Body of pancreas (tissue), 4 donors: ENCODE measurements around the gene UGP2. TPM values are rescaled to one million over a fixed set of nuclear protein-coding genes. Genes with fewer than 3 reads are reported as not detected.
A peak's percentile ranks its signal among the peaks of the same experiment; 100 is the strongest.

Experiments used
- ATAC-seq: fragments of 150-250 bp; one replicate; pipeline ENCODE4 v1.9.1; 2016
- DNase-seq, 4 donors: peaks; one replicate each; pipeline ENCODE4 v3.0.0-alpha.2; 2019
- H3K27ac ChIP-seq, 4 donors: fragments of 200-600 bp; sonication (generic); 1 replicate in 3 of 4; 2 replicates in 1 of 4; pipeline versions ENCODE4 v1.5.1 to v1.6.1; 2016 to 2019; ENCODE audit warnings: mild to moderate bottlenecking in 1 of 4, mixed read lengths in 1 of 4, moderate library complexity in 1 of 4
- H3K27me3 ChIP-seq, 2 donors: fragments of 200-600 bp; sonication (generic); one replicate each; pipeline ENCODE4 v1.6.0; 2016; ENCODE audit warnings: mild to moderate bottlenecking in 1 of 2
- H3K36me3 ChIP-seq, 2 donors: fragments of 200-600 bp; sonication (generic); replicated peaks in 1 of 2; 2 replicates each; pipeline ENCODE4 v1.5.1; 2016; ENCODE audit warnings: low read depth in 2 of 2; ENCODE audit not compliant: insufficient read depth in 1 of 2
- H3K4me1 ChIP-seq: fragments of 200-600 bp; sonication (generic); one replicate; pipeline ENCODE4 v1.6.0; 2016
- H3K4me3 ChIP-seq, 2 donors: fragments of 200-600 bp; sonication (generic); 1 replicate in 1 of 2; 2 replicates in 1 of 2; pipeline ENCODE4 v1.5.1; 2016 to 2019
- H3K9me3 ChIP-seq, 3 donors: fragments of 200-600 bp; sonication (generic); 1 replicate in 2 of 3; 2 replicates in 1 of 3; pipeline ENCODE4 v1.5.1; 2016
- CTCF ChIP-seq, 7 experiments: fragments of 450-650 bp in 4 of 7; fragments of 200-600 bp in 3 of 7; sonication (generic) in 3 of 7; IDR thresholded peaks; one replicate each; pipeline ENCODE4 v1.5.1; 2016 to 2019; ENCODE audit warnings: antibody characterized with exemption in 7 of 7
- POLR2A ChIP-seq, 3 donors: fragments of 450-650 bp; IDR thresholded peaks; one replicate each; pipeline ENCODE4 v1.6.1; 2016; ENCODE audit warnings: antibody characterized with exemption in 3 of 3, mild to moderate bottlenecking in 2 of 3
- WGBS, 2 donors: methylation state at CpG; one replicate each; pipeline ENCODE4 v1.1.5; 2017; 5-methylcytosine and 5-hydroxymethylcytosine counted together
- intact Hi-C: fragments of 100-400 bp; cut with DNase I; formaldehyde crosslinking; loops from one replicate; pipeline ENCODE4 v1.15.1; 2023
- total RNA-seq, 2 donors: library from RNA; depleted of rRNA; stranded (reverse); fragments of >200 nt; gene quantifications; one replicate each; pipeline ENCODE4 v1.1.0, GENCODE V29; 2016

The UGP2 gene
- total RNA-seq, 2 donors from 2014 or later: 64.3 to 93.3 TPM

GRCh38 chr2:63849381-63850203 lies 7.9 kb downstream of the UGP2 start:
- Histone ChIP-seq H3K27ac (no peak overlapping the region), H3K9me3 (no peaks in the 10 kb centered on the region), H3K4me3 (no peak overlapping the region), H3K4me1 (peaks cover 44% of the 10 kb centered on the region), H3K27me3 (no peaks in the 10 kb centered on the region), H3K36me3 (no peaks in the 10 kb centered on the region)
- DNase-seq (no peak), ATAC-seq (no peak)
- TF ChIP-seq POLR2A (IDR thresholded peaks at IDR 0.05) (no peak), CTCF (IDR thresholded peaks at IDR 0.05) (no peak)
- WGBS, 2 donors: 54 to 56% methylated on average over 7 of the region's 7 CpGs
- intact Hi-C loops: no loop called here

GRCh38 chr2:63850204-63850571 lies 8.5 kb downstream of the UGP2 start:
- intact Hi-C loops: no loop called here
- WGBS, 2 donors: 73 to 81% methylated on average over 1 of the region's 1 CpG

GRCh38 chr2:63850649-63851048 lies 9.0 kb downstream of the UGP2 start:
- H3K27ac ChIP-seq: no peak overlapping the region
- H3K4me3 ChIP-seq: no peak overlapping the region
- no peaks in the 10 kb centered on the region for H3K36me3 ChIP-seq
- DNase-seq (no peak), ATAC-seq (no peak)
- H3K9me3 ChIP-seq: no peaks in the 10 kb centered on the region
- peaks cover 39% of the 10 kb centered on the region for H3K4me1 ChIP-seq
- no peaks in the 10 kb centered on the region for H3K27me3 ChIP-seq
- intact Hi-C loops: no loop called here
- no peak for TF ChIP-seq POLR2A (IDR thresholded peaks at IDR 0.05)
- TF ChIP-seq CTCF (IDR thresholded peaks at IDR 0.05): no peak

More at GRCh38 chr2:63850204-63850571, 8.5 kb downstream of the UGP2 start:
- H3K4me3 ChIP-seq: no peak overlapping the region
- no peaks in the 10 kb centered on the region for H3K9me3 ChIP-seq
- H3K4me1 ChIP-seq: peaks cover 39% of the 10 kb centered on the region
- H3K27ac ChIP-seq: no peak overlapping the region
- no peak for TF ChIP-seq POLR2A (IDR thresholded peaks at IDR 0.05)
- no peak for TF ChIP-seq CTCF (IDR thresholded peaks at IDR 0.05)
- ATAC-seq (no peak), DNase-seq (no peak)
- no peaks in the 10 kb centered on the region for H3K36me3 ChIP-seq
- no peaks in the 10 kb centered on the region for H3K27me3 ChIP-seq

GRCh38 chr2:63851691-63852311 lies 10.1 kb downstream of the UGP2 start:
- DNase-seq (peak in 2 of 4 donors; percentile 28 to 42), ATAC-seq (no peak)
- Histone ChIP-seq H3K9me3 (no peaks in the 10 kb centered on the region), H3K4me1 (peaks cover 39% of the 10 kb centered on the region), H3K4me3 (no peak overlapping the region), H3K27ac (no peak overlapping the region), H3K27me3 (no peaks in the 10 kb centered on the region), H3K36me3 (no peaks in the 10 kb centered on the region)
- WGBS, 2 donors: 38 to 40% methylated on average over 1 of the region's 1 CpG
- no peak for TF ChIP-seq CTCF (IDR thresholded peaks at IDR 0.05)
- TF ChIP-seq POLR2A (IDR thresholded peaks at IDR 0.05): no peak
- intact Hi-C loops: no loop called here
